NCI-H146 treated with DMSO at 0.1 percent for 48 hours (cell line): ENCODE measurements around the gene FBXO44.

Source experiments
- DNase-seq: peaks from one replicate; lab custom pipeline; 2025; ENCODE audit not compliant: unreplicated experiment; lab: John Stamatoyannopoulos, UW

The FBXO44 gene

DNA sequence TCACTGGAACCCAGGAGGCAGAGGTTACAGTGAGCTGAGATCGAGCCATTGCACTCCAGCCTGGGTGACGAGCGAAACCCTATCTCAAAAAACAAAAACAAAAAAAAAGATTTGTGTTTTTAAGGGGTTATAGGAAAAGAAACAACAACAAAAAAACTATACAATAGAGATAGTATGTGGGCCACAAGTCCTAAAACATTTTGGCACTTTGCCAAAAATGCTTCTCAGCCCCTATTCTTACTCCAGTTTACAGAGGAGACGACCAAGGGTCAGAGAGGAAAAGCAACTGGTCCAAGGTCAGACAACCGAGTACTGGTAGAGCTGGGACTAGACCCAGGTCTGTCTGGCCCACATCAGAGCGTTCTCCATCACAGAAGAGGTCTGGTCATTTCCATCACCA is 3.0 kb downstream of the FBXO44 start:
- DNase-seq, result no peak

DNA sequence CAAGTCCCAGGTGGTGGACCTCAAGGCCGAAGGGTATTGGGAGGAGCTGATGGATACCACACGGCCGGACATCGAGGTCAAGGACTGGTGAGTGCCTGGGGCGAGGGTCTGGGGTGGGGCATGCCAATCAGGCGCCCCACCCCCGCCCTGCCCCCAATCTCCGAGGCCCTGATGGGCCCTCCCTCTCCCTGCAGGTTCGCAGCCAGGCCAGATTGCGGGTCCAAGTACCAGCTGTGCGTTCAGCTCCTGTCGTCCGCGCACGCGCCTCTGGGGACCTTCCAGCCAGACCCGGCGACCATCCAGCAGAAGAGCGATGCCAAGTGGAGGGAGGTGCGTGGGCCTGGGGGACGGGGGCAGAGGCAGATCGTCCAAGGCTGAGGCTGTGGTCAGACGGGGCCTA is 3.9 kb downstream of the FBXO44 start:
- no peak for DNase-seq

DNA sequence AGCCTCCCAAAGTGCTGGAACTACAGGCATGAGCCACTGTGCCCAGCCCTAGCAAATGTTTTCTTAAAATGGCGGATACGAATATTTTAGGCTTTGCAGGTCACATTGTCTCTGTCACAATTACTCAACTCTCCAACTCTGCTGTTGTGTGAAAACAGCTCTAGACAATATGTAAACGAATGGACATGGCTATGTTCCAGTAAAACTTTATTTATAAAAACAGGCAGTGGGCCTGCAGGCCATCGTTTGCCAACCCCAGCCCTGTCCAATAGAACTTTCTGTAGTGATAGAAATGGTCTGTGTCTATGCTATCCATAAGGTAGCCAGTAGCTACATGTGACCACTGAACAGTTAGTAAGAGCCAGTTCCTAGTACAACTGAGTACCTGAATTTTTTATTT is 5.1 kb downstream of the FBXO44 start:
- no peak for DNase-seq

DNA sequence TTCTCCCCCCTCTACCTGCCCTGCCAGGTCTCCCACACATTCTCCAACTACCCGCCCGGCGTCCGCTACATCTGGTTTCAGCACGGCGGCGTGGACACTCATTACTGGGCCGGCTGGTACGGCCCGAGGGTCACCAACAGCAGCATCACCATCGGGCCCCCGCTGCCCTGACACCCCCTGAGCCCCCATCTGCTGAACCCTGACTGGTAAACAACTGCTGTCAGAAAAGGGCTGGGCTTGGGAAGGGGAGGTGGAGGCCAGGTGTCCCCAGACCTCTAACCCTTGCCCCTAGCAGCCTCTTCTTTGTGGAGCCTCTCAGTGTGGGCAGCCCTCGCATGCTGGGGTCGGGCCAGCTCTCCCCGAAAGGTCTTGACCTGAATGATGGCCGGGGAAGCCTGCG is 6.4 kb downstream of the FBXO44 start:
- no peak for DNase-seq

DNA sequence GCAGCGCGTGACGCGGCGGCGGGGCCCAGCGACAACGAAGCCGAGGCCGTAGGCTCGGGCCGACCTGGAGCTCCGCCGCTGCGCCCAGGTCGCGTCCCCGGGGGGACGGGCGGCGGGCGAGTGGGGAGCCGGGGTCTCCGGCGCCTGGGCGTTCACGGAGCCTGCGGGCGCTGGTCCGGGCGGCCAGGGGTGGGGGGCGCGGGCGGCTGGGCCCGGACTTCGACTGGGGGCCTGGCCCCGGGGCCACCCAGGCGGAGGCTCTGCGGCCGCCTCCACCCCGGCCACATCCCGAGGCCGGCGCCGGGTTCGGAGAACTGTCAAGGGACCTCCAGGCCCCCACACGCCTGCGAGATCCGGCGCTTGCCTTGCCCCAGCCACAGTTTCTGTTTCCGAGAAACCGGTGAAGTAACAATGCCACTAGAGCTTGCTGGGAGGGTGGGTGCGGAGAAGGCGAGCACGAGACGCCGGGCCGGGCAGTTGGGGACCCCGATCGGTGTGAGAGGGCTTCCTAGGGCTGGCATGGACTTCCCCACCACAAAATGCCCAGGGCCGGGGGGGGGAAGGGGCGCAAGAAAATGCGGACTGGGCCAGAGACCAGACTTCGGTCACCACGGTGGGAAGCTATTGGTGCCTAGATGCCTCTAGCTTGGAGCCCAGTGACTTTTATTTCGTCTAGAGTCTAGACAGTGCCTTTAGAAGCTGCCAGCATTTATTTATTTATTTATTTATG is 9.8 kb downstream of the FBXO44 start:
- no peak for DNase-seq

DNA sequence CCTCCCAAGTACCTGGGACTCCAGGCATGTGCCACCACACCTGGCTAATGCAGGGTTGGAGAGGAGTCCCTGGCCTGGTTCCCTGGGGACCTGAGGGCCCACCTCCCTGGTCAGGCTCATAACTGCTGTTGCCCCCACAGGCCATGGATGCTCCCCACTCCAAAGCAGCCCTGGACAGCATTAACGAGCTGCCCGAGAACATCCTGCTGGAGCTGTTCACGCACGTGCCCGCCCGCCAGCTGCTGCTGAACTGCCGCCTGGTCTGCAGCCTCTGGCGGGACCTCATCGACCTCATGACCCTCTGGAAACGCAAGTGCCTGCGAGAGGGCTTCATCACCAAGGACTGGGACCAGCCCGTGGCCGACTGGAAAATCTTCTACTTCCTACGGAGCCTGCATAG is 13.8 kb downstream of the FBXO44 start:
- DNase-seq, result no peak

DNA sequence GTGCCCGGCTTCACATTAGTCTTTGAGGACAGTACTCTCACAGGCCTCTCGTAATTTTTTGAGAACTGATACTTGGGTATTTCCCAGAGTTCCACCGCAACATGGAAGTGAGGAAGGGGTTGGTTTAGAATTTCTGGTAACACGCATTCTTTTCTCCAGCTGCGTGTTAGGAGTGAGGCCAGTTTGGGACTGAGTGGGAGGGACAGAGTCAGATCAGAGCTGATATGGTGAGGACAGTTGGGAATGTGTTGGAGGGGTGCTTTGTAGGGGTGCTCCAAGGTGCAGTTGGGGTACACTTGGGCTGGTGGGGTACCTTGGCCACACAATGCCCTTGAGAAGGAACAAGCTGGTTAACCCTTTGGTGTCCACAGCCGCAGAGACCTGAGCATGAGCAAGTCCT is 16.1 kb downstream of the FBXO44 start:
- DNase-seq, result no peak

DNA sequence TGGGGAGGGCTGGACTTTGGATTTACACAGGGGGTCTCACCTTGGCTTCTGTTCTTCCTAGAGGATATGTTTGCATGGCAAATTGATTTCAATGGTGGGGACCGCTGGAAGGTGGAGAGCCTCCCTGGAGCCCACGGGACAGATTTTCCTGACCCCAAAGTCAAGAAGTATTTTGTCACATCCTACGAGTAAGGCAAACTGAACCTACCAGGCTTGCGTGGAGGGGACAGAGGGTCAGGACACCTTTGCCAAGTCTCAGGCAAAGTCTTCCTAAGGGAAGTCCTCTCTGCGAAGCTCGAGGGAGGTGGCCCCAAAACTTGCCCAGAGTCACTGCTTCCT is 16.5 kb downstream of the FBXO44 start:
- no peak for DNase-seq

DNA sequence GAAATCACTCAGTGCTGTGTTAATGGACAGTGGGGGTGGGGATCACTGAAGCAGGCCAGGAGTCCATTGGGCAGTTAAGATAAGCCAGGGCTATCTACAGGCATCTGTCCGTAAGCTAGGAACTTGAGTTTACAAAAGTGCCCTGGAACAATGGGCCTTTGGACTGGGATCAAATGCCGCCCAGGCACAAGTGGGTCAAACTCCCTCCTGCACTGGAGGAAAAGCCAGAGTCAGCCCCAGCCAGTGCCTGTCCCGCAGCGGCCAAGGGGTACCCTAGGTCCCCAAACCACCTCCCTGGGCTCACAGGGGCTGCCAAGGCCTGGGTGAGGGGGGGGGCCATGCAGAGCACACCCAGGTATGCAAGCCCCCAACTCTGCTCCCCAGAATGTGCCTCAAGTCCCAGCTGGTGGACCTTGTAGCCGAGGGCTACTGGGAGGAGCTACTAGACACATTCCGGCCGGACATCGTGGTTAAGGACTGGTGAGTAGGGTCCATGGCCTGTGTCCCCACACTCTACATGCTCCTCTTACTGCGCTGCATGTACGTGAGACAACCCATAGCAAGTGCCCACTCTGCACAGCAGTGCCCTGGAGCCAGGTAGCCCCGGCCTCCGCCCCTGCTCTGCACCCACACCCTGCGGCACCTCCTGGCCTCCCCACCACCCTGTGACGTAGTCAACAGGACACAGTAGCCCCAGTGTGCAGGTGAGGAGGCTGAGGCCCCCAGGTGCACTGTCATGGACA is 17.0 kb downstream of the FBXO44 start:
- DNase-seq, result no peak

DNA sequence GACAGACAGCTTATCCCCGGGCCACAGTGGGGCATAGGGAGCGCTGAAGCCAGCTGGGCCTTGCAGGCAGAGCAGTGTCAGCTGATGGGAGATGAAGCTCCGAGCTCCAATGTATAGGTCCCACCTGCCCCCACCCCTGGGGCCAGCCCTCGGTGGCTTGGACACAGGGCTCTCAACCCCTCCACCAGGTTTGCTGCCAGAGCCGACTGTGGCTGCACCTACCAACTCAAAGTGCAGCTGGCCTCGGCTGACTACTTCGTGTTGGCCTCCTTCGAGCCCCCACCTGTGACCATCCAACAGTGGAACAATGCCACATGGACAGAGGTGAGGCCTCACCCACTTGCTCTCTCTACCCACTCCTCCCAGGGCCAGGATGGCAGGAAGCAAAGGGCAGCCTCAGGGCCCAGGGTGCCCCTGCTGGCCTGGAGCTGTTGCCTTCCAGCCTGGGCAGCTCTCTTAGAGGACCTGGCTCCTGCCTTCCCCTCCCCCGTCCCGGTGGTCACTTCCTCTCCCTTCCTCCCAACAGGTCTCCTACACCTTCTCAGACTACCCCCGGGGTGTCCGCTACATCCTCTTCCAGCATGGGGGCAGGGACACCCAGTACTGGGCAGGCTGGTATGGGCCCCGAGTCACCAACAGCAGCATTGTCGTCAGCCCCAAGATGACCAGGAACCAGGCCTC is 18.6 kb downstream of the FBXO44 start:
- no peak for DNase-seq

DNA sequence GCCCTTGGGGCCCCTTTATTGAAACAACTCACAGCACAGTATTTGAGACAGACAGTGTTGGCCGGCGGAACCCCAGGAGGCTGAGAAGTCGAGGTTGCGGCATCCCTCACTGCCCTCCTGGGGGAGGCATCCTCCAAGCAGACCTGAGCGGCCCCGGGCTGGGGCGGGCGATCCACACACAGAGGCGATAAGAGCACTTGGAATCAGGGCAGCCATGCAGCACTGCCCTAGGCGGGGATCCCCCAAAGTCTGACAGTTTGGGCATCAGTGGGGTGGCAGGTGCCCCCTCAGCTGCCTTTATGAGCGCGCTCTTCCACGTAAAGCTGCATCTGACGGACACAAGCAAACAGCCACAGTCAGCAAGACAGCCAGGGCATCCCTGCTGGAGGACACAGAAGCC is 19.8 kb downstream of the FBXO44 start:
- no peak for DNase-seq

DNA sequence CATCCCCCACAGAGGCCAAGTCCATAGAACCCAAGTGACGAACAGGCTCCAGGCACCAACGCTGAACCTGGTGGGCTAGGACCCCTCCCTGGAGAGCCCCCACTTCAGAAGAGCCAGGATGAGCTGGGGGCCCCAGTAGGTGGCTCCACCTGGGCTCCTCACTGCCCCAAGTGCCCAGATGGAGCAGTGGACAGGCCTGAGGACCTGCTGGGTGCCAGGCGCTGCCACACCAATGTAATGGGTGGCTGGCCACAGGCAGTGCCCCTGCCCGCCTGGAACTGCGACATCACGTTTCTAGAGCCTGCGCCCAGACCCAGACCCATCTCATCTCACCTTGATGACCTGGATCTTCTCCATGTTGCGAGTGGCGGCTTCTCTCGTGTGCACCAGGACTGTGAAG is 20.6 kb downstream of the FBXO44 start:
- no peak for DNase-seq

DNA sequence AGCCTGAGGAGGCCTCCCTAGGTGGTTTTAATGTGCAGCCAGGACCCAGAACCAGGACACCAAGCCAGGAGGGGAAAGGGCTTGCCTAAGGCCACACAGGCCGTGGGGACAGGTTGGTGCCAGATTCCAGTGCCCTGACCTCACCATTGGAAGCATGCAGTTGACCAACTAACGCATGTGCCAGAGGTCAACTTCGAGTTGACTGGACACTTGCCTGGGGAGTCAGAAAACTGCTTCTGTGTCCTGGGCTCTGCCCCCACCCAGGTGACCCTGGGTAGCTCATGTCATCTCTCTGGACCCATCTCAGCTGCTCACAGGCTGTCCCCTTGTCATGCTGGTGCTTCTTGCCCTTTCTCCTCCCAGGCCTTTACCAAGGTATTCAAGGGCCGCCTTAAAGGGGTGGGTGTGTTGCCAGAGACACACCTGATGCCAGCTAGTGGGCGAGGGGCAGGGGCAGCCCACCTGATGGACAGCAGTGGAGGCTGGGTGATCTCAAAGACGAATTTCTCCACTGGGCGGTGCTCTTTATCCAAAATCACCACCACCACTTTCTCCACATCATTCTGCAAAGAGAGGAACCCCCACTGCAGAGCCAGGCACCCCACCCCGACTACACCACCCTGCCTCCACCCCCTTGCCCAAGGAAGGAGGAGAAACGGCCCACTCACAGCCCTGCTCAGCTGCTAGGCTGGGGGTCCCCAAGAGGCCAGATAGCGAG is 21.9 kb downstream of the FBXO44 start:
- no peak for DNase-seq

DNA sequence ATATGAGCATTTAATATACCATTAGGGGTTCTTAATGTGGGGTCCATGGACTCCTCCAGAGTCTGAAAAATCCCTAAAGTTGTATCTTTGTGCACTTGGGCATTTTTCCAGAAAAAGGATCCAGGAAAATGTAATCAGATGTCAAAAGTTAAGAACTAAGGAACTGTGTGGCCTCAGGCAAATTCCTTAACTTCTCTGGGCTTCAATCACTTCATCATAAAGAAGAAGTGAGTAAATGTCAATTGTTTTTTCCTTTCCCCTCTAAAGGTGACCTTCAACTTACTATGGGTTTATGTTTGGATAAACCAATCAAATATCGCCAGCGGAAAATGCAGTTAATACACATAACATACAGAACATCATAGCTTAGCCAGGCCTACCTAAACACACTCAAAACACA is 23.8 kb downstream of the FBXO44 start:
- no peak for DNase-seq

DNA sequence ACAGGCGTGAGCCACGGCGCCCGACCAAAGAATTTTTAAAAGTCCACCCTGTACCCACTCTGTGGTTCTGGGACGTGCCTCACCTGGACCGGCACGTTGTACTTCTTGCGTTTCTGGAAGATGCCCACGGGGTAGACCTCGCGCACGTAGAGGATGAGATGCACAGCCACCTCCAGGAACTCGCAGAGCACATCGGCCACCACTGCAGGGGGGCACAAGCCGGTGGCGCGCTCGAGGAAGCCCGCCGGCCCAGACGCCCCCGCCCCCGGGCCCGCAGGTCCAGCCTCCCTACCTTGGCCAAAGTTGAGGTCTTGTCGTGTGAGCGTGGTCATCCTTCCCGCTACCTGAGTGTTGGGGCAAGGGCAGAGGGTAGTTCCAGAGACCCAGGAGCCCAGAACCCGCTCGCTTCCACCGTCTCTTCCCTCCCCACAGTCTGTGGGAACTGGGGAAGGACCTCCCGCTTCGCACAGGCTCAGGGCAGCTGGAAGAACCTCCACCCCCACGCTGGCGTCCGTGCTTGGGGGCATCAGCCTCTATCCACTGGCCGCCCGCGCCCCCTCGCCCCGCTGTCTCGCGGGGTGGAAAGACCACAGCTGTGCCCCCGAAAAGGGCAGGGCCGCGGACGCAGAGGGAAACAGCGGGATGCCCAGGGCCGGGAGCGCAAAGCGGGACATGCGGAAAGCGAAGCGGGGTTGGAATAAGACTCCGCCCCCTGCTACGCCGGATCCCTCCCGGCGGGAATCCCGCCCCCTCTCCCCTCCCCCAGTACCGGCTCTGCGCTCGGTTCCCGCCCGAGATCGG is 25.8 kb downstream of the FBXO44 start:
- DNase-seq, result peak; percentile 48

DNA sequence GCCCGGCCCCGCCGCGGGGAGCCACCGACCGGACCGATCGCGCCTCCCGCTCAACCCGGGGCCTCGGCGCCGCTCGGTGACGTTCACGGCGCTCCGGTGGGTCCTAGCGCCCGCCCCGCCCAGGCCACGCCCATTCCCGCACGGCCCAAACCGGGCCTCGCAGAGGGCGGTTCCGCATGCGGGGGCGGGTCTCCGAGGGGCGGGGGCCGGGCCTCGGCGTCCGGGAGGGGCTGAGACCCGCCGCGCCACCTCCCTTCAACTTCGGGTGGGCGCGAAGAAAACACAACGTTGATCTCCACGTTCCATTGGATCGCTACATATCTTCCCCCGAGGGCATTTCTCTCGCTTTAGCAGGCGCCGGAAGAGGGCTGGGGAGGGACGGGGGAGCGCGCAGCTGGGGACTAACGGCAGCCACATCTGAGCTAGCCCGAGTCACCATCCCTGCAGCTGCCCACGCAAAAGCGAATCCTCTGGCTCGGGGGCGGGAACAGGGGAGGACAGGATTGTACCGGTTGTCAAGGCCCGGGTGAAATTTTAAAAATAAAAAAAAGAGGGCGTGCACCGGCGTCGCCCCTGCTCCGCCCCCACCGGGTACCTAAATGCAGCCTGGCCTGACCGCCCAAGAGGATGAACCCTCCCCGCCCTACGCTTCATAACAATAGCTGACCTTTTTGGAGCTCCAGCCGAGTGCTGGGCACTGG is 26.5 kb downstream of the FBXO44 start, which contains the start of gene MAD2L2:
Gene MAD2L2 (minus strand): TSS at position 78 of the 701 bp plus-strand sequence. CDS start 547 bp downstream, outside the sequence.
- DNase-seq, result peak; percentile 67

DNA sequence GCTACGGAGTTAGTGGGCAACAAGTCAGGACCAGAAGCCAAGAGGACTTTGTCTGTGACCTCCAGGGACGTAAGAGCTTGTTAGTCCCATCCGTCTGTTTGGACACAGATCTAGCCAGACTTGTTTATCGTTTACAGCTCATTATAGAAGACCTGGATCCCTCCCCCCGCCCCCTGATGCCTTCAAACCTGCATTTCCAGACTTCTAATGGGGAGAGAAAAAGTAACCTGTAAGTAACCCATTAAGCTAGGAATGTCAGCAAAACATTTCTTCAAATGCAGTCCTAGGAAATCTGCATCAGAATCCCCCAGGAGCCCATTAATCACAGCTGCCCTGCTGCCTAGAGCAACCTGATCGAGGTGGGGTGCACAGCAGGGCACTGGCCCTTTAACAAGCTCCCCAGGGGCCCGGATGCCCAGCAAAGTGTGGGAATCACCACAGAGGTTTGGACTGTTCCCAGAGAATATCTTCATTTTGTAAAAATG is 27.7 kb downstream of the FBXO44 start:
- DNase-seq, result no peak

DNA sequence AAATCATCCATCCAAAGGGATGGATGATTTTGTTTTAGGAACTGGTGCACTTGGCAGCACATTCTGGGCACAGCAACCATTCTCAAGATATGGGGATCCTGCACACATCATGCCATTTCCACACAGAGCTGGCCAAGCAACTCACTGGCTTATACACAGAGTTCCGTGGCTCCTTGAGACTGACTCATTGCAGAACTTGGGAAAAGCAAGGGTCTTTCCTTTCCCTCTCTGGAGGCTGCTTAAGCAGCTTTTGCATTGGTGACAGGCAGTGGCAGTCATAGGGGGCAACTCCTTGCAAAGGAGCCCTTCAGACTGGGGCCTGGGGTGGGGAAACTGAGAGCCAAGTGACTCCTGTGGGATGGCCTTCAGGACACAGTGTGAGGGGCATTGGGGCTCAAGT is 28.1 kb downstream of the FBXO44 start:
- no peak for DNase-seq

DNA sequence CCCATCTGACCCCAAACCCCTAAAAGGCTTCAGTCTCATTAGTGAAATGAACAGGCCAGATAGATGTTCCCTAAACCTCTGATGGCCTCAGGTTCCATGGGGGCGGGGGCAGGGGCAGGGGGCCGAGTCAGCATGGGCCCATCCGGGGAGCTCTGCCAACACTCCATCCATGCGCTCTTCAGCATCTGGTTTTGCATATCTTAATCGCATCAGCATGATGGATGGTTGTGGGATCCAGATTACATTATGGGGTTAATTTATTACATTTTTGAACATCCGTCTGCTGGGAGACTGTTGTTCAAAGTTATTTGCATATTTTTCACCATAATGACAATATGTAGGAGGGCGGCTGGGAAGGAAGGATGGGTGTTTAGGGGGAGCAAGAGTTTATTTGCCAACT is 29.4 kb downstream of the FBXO44 start:
- DNase-seq, result no peak

DNA sequence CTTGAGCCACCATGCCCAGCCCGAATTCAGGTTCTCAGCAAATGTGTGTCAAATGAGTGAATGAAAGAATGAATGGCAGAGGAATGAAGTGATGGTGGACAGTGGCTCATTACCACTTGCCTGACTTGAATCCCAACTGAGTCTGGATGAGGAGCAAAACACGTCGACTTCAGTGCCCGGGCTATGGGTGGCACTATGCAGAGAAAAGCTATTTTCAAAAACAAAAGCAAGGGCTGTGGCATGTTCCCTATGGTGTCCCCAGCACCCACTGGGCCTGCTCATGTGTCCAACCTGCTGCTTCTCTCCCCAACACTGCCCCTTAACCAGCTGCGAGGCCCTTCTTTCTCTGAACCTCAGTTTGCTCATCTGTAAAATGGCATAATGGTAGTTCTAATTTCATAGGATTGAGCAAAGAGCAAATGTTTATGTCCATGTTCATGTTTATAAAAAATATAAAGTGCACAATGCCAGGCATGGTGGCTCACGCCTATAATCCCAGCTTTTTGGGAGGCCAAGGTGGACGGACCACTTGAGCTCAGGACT is 30.6 kb downstream of the FBXO44 start:
- DNase-seq, result no peak
